Measurements from ENCODE around the gene PYGO2. TPM values are rescaled to one million over a fixed set of nuclear protein-coding genes. Genes with fewer than 3 reads are reported as not detected.
A peak's percentile ranks its signal among the peaks of the same experiment; 100 is the strongest.

PYGO2 gene
- total RNA-seq, 1 experiment from 2014 or later = 35.9 TPM

- H3K4me3 Mint-ChIP-seq (ENCODE audit: unreplicated experiment) = no peak overlapping the region
- peak overlapping the region; percentile 68 for H3K27ac Mint-ChIP-seq (ENCODE audit: low read depth, unreplicated experiment)
- intact Hi-C loops (cut with micrococcal nuclease) = no loop called here
- H3K36me3 Mint-ChIP-seq (ENCODE audit: insufficient read depth, unreplicated experiment) = peaks cover 21% of the 10 kb centered on the region
- TF ChIP-seq CTCF (IDR thresholded peaks at IDR 0.05; ENCODE audit: unreplicated experiment) = no peak
- POLR2A ChIA-PET = interaction anchor here (0.7 to 41.1 kb wide), 11 partner anchors 10 to 202 kb away, joined by 3 to 1917 read pairs (median 4); partner anchors contain the start of genes ADAM15, CKS1B, FLAD1 and PBXIP1
- TSS peak; percentile 13 for BruUV-seq (replicated peaks)
- no peak for DNase-seq (ENCODE audit: unreplicated experiment)
- H3K27me3 Mint-ChIP-seq (ENCODE audit: insufficient read depth, unreplicated experiment) = no peaks in the 10 kb centered on the region
- H3K9me3 Mint-ChIP-seq (ENCODE audit: unreplicated experiment) = no peaks in the 10 kb centered on the region
- H3K4me1 Mint-ChIP-seq (ENCODE audit: insufficient read depth, unreplicated experiment) = peaks cover 34% of the 10 kb centered on the region
- CTCF ChIA-PET = interaction anchor here (0.6 to 9.4 kb wide), 16 partner anchors 9 to 500 kb away, joined by 3 to 118 read pairs (median 6); partner anchors contain the start of genes ADAM15, FLAD1, PYGO2 and SHC1
These were observed 33.0 kb upstream of the PYGO2 start for GRCh38 chr1:154994591-154994990.

DNA sequence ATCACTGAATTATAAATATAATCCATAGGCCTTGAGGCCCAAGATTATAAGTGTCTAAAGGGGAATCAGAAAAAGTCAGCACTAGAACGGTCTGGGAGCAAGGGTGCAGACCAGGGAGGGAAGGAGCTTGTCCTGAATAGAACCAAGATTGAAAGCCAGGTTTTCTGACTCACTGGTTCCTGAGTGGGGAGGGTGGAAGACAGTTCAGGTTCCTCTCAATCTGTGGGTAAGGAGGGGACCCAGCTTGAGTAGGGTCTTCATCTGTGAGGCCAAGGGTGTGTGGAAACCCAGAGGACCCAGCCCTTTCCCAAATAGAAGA lies 32.6 kb upstream of the PYGO2 start:
- Mint-ChIP-seq H3K27ac (ENCODE audit: low read depth, unreplicated experiment) (peak overlapping the region; percentile 68), H3K27me3 (ENCODE audit: insufficient read depth, unreplicated experiment) (no peaks in the 10 kb centered on the region), H3K4me3 (ENCODE audit: unreplicated experiment) (no peak overlapping the region), H3K9me3 (ENCODE audit: unreplicated experiment) (no peaks in the 10 kb centered on the region), H3K4me1 (ENCODE audit: insufficient read depth, unreplicated experiment) (peaks cover 34% of the 10 kb centered on the region), H3K36me3 (ENCODE audit: insufficient read depth, unreplicated experiment) (peaks cover 24% of the 10 kb centered on the region)
- no TSS peak for BruUV-seq (replicated peaks)
- intact Hi-C loops (cut with micrococcal nuclease) = no loop called here
- no peak for DNase-seq (ENCODE audit: unreplicated experiment)
- POLR2A ChIA-PET = interaction anchor here (0.7 to 41.1 kb wide), 11 partner anchors 10 to 202 kb away, joined by 3 to 1917 read pairs (median 4); partner anchors contain the start of genes ADAM15, CKS1B, FLAD1 and PBXIP1
- CTCF ChIA-PET = interaction anchor here (0.6 to 9.4 kb wide), 14 partner anchors 9 to 500 kb away, joined by 3 to 118 read pairs (median 7); partner anchors contain the start of genes ADAM15, FLAD1, PYGO2 and SHC1
- TF ChIP-seq CTCF (IDR thresholded peaks at IDR 0.05; ENCODE audit: unreplicated experiment) = no peak

- POLR2A ChIA-PET = interaction anchor here (0.6 to 41.1 kb wide), 12 partner anchors 11 to 155 kb away, joined by 3 to 1917 read pairs (median 4); partner anchors contain the start of genes ADAM15, CKS1B, FLAD1 and PBXIP1
These were observed 32.1 kb upstream of the PYGO2 start, which contains the start of gene LENEP for GRCh38 chr1:154993572-154994268. Gene LENEP, plus strand, starts transcription at chr1:154993586. Its CDS starts 22 bp downstream, at chr1:154993608.

More at GRCh38 chr1:154993572-154994268, 32.1 kb upstream of the PYGO2 start, which contains the start of gene LENEP:
- Mint-ChIP-seq H3K36me3 (ENCODE audit: insufficient read depth, unreplicated experiment) (peaks cover 29% of the 10 kb centered on the region), H3K4me1 (ENCODE audit: insufficient read depth, unreplicated experiment) (peaks cover 34% of the 10 kb centered on the region), H3K27me3 (ENCODE audit: insufficient read depth, unreplicated experiment) (no peaks in the 10 kb centered on the region), H3K9me3 (ENCODE audit: unreplicated experiment) (no peaks in the 10 kb centered on the region), H3K4me3 (ENCODE audit: unreplicated experiment) (no peak within 1 kb of the TSS), H3K27ac (ENCODE audit: low read depth, unreplicated experiment) (peak within 1 kb of the TSS; percentile 68)
- intact Hi-C loops (cut with micrococcal nuclease) = no loop called here
- no peak for TF ChIP-seq CTCF (IDR thresholded peaks at IDR 0.05; ENCODE audit: unreplicated experiment)
- BruUV-seq (replicated peaks) = no TSS peak
- CTCF ChIA-PET = interaction anchor here (0.6 to 9.4 kb wide), 18 partner anchors 8 to 511 kb away, joined by 3 to 118 read pairs (median 5); partner anchors contain the start of genes ADAM15, FLAD1, PYGO2 and SHC1
- no peak for DNase-seq (ENCODE audit: unreplicated experiment)

All from MCF 10A (cell line).